Gastroesophageal sphincter (tissue), 3 donors: ENCODE measurements around the gene NAV2.

Experiments used
- EP300 ChIP-seq: sonication (generic); formaldehyde crosslinking; IDR thresholded peaks from one replicate; pipeline ENCODE4 v1.6.1; 2017; ENCODE audit warnings: antibody characterized with exemption, mild to moderate bottlenecking
- POLR2A ChIP-seq, 2 donors: fragments of 450-650 bp; IDR thresholded peaks; one replicate each; pipeline ENCODE4 v1.6.1; 2017; ENCODE audit warnings: antibody characterized with exemption in 2 of 2, mild to moderate bottlenecking in 2 of 2, moderate library complexity in 1 of 2
- POLR2AphosphoS5 ChIP-seq: sonication (generic); formaldehyde crosslinking; IDR thresholded peaks from one replicate; pipeline ENCODE4 v1.6.1; 2017; ENCODE audit warnings: antibody characterized with exemption
- TF ChIP-seq, protein P1 (sequence below), 4 experiments: fragments of 200-600 bp in 2 of 4; fragments of 450-650 bp in 2 of 4; sonication (generic) in 1 of 4; IDR thresholded peaks; one replicate each; pipeline ENCODE4 v1.5.1; 2017 to 2019; ENCODE audit warnings: antibody characterized with exemption in 4 of 4, mild to moderate bottlenecking in 2 of 4, moderate library complexity in 2 of 4

DNA sequence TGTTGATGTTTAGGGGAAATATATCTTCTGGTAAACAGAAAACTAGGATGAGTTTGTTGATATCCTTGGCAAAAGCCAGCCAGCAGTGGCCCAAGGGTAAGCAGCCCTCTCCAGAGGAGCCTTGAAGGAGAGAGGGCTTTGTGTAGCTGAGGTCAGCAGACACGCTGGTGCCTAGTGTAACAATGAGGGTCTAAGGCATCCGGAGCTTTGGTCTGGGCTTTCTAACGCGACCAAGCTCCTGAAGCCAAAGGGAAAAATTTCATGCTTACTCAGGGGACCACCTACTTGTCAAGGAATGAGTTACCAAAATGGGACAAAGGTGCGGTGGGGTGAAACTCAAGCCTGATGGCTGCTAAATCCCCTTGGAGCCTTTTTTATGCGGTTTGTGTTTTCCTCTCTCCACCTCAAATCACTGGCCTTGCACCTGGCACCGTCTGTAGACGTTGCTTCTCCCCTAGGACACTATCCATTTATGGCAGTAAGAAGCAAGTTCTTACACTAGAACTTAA is 312.7 kb downstream of the NAV2 start:
- TF ChIP-seq, protein P1, sequence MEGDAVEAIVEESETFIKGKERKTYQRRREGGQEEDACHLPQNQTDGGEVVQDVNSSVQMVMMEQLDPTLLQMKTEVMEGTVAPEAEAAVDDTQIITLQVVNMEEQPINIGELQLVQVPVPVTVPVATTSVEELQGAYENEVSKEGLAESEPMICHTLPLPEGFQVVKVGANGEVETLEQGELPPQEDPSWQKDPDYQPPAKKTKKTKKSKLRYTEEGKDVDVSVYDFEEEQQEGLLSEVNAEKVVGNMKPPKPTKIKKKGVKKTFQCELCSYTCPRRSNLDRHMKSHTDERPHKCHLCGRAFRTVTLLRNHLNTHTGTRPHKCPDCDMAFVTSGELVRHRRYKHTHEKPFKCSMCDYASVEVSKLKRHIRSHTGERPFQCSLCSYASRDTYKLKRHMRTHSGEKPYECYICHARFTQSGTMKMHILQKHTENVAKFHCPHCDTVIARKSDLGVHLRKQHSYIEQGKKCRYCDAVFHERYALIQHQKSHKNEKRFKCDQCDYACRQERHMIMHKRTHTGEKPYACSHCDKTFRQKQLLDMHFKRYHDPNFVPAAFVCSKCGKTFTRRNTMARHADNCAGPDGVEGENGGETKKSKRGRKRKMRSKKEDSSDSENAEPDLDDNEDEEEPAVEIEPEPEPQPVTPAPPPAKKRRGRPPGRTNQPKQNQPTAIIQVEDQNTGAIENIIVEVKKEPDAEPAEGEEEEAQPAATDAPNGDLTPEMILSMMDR (IDR thresholded peaks at IDR 0.05): no peak
- no peak for TF ChIP-seq POLR2AphosphoS5
- TF ChIP-seq EP300: no peak
- TF ChIP-seq POLR2A (IDR thresholded peaks at IDR 0.05): no peak
